ENCODE data around the gene HUNK.
"Not testable (repeated sequence)": the region's sequence is repeated elsewhere in the genome, so short reads cannot be mapped to it uniquely, and the experiment has no call there.

HUNK gene

DNA sequence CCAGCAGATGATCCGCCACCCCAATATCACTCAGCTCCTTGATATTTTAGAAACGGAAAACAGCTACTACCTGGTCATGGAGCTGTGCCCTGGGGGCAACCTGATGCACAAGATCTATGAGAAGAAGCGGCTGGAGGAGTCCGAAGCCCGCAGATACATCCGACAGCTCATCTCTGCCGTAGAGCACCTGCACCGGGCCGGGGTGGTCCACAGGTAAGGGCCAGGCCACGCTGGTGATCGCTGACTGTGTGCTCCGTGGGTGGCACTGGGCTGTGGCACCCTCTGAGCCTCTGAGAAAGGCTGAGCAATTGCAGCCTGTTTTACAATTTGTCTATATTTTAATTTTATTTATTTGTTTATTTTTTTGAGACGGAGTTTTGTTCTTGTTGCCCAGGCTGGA, 51.7 kb downstream of the HUNK start:
- DNase-seq = no peak

DNA sequence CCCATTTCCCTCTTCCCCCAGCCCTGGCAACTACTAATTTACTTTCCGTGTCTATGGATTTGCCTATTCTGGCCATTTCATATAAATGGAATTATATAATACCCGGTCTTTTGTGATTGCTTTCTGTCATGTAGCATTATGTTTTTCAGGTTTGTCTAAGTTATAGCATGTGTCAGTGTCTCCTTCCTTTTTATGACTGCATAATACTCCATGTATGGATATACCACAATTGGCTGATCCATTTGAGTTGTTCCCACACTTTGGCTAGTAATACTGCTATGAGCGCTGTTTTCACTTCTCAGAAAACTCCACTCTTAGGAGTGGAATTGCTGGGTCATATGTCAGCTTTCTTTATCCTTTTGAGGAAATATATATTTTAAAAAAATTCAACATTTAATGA, 53.7 kb downstream of the HUNK start:
- no peak for DNase-seq

DNA sequence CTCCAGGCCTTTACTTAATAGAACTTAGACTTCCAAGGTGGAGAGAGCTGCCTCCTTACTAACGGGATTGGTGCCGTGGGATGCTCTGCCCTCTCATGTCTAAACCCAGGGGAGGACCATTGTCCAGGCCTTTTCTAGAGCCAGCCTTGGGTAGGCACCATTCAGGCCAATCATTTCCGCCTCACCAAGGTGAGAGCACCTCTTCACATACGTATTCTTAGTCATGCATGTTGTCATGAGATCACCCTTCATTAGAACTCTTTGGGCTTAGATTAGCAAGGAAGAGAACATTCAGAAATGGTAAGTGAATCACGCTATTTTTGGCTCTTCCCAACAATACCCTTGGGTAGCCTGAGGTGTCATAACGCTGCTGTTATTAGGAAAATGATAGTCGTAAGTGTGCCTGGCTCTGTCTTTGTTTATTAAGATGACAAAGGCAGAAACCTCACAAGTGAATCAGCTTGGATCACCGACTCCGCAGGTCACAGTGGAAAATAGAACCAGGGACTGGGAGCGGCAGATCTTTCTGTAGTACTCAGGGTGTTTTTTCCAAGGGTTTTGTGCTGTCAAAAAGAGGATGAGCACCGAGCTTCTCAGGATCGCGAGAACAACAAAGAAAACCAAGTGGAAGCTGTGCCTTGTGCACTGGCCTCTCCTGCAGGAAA, 55.0 kb downstream of the HUNK start:
- peak; percentile 46 for DNase-seq

DNA sequence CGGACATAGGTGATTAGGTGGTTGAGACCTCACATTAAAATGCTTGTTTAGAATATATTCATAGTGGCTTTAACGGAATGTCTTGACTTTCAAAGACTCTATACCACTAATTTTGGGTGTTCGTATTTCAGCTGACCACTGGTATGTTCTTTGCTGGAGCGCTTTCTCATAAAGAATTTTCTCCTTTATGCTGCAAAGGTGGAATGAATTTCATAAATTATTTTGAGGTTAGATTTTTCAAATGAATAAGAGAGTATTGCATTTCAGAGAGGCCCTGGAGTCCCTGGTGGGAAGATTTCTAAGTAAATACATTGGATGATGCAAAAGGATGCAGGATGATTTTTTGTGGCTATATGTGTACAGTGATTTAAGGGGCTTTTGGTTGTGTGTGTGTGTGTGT, 55.8 kb downstream of the HUNK start:
- peak; percentile 33 for DNase-seq

DNA sequence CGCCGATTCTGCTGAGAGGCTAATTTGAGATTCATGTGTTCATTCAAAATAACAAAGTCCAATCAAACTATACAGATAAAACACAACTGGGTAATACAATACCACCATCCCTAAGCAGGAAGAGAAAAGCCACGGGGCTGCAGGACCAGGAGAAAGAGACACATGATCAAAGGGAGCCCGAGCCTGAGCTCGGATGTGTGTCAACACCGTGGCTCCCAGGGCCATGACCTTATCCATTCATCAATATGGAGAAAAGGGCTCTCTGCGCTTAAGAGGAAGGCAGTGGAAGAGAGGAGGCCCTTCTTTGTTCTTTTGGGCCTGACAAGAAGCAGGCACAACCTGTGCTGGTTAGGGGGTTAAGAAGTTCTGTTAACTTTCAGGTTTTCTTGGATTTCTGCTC, 56.7 kb downstream of the HUNK start:
- no peak for DNase-seq

DNA sequence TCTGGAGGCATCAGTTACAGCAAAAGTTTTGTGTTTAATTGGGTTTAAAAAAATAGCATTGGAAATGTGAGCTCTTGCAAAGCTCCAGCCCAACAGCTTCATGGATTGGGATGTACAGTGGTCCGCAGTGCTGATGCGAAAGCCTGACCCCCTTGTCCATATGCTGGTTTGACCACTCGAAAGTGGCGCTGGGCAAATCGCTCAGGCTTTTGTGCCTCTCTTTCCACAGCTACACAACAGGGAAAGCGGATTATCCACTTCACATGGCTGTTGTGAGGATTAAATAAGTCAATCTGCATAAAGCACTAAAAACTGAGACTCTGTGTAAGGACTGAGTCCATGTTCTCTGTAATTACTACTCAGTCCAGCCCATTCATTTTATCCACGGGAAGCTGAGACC, 57.2 kb downstream of the HUNK start:
- no peak for DNase-seq

DNA sequence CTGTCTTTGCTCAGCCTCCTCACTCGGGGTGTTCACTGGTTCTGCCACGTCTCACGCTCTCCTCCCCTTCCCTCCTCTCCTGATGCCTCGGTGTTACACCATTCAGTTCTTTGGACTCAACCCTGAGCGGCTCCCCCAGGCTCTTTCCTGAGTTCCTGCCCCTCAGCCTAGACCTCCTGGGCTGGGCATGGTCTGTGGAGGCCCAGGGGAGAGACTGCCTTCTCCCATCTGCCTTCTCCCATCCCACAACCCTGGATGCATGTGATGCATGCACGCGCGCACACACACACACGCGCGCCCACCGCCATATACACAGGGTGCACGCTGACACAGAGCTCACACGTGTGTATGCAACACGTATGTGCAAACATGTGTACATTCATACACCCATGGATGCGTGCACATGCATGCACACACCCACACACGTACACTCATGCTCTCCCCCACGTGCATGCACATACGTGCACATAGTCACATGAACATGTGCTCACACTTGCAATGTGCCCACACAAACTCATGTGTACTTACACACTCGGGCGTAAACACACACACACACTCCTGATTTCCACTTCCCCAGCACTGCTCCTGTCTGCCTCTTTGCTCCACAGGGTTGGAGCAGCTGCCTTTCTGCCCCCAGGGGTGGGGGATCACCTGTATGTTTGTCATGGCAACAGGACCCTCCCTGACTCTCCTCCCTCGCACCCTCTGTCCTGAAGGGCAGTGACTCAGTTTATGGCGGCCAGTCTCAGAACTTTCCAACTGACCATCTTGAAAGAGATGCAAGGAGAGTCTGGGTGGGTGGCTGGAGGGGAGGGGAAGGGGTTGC, 59.0 kb downstream of the HUNK start:
- DNase-seq = no peak

DNA sequence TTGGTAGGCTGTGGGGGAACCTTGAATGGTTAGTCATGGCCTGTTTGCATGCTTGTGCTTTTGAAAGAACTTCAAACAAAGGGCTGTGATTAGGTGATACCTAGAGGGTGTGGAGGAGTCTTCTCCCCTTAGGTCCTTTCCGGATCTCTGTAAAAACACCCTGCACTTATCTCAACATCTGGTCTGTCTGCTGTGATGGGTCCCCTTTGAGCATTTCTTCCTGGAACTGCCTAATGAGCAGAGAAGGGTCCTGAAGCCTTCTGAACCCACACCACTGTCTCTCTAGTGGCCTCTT, 59.6 kb downstream of the HUNK start:
- no peak for DNase-seq

DNA sequence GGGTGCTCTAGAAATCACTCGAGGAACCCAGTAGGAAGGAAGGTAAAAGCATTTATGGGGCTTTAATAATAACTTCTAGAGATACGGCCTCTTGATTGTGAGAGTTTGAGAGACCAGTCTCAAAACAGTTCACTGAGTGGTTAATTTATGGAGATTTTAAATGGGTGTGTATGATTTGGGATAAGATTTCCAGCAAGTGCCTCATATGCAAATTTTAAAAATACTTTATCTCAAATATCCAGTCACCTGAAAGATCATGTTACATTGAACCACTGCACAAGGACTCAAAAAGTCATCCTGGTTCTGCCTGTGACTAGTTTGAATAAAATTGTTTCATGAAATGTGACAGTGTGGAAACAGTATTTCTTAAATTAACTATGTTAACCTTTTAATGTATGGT, 64.5 kb downstream of the HUNK start:
- DNase-seq = no peak

DNA sequence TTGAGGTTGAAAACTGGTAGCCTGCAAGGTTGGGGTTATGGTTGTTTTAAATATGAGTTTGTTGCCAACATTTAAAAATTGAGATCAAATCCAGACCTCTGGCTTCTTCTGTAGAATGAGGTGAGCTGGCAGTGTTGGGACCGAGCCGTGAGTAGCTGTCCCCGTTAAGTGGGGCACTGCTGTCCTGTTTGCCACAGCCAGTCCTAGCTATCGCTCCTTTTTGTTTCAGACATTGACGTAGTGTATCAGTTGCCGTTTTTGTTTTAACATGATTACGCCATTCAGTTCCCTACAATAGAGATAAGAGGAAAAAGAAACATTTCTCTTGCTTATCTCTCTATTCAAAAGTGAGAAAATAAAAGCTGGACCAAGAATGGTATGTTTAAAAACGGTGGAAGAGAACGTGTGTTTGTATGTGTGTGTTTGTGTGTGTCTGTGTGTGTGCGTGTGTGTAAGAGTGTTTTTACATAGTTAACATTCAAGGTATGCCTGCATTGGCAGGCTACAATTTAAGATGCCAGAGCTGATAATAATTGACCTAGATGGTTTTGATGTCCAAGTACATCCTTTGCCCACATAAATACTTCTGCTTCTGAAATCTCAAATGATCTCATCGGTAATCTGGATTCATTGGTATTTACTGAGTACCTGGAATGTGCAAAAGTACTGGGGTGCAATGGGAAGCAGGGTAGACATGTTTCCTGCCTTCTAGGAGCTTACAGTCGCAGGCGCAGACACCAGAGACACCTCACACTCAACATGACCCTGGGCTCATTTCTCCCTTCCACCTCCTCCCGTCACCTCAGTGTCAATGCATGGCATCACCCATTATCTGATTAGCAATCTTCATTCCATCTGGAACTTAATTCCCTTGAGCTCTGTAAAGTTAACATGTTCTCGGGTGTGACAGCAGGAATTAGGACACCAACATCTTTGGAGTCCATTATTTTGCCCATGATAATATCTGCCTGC, 65.8 kb downstream of the HUNK start:
- no peak for DNase-seq

DNA sequence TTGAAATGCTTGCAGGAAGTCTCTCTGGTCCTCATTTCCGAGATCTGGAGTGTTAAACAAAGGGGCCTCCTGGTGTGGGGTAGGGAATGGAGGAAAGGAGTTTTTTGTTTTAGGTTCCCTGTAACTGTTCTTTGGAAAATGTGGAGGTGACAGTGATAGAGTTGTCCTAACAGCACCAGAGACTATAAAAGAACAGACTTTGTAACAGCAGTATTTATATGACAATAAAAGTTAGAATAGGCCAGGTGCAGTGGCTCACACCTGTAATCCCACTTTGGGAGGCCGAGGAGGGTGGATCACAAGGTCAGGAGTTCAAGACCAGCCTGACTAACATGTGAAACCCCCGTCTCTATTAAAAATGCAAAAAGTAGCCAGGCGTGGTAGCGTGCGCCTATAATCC, 68.9 kb downstream of the HUNK start:
- DNase-seq = no peak

DNA sequence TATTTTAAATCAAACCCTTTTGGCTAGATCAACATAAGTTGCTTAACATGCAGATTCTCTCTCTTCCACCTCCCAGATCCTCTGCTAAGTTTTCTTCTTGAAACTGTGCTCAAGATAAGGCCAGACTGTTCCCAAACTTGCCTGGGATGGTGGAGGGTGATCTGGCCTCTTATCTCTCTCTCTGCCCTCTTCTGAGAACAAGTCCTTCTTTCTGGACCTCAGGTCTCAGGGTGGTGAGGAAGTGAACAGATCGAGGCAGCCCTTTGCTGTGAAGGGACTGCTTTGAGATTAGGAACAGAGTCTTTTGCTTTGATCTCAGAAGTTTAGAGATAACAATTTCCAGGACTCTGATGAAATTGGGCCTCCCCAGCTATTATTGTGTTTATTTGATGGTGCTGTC, 70.7 kb downstream of the HUNK start:
- DNase-seq = no peak

DNA sequence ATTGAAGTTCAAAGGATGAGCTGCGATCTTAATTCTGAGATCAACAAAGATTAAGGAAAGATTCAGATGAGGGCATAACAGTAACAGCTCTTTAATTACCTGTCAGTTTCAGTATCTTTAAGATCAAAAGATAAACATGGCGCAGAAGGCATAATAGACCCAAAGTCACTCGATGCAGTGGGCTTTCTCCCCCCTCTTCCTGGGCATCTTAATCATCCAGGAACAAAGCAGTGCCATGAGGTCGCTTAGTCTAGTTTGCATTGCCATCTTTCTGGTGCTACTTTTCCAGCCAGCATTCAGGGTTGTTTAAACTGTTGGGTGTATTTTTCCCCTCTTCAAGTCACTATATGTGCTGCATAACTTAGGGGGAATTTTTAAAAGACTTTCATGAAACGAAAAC, 72.3 kb downstream of the HUNK start:
- no peak for DNase-seq

DNA sequence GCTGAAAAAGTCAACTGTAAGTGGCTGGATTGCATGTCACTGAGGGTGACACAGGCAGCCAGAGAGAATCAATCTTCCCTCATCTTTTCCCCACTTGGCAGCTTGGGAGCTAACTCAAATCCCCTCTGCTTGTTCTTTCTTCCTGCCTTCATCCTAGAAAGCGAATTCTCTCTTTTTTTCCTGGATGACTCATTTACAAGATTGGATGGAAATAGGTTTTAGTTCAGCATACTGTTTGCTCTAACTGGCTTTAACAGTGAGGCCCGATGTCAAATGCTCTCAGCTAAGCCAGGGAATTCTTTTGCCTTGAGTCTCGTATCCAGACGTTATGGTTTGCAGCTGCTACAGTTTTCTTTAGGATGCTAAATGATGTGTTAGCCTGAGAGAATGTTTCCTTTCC, 72.7 kb downstream of the HUNK start:
- peak; percentile 92 for DNase-seq

DNA sequence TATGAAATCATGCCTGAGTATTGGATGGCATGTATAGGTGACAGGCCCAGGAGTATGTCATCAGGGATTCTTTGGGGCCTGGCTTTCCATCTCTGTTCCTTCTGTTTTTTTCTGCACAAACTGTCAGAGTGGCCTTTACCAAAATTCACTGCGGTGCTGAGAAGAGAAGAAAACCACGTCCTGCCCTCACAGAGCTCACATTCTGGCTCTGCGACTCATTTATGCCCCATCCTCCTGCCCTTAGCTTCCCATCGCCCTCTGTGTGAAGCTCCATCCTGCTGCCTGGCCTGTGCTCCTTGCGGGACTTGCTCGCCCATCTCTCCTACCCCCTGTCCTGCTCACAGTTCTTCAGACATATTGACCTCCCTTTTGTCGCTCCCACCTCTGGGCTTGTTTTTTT, 73.4 kb downstream of the HUNK start:
- DNase-seq = peak; percentile 53

DNA sequence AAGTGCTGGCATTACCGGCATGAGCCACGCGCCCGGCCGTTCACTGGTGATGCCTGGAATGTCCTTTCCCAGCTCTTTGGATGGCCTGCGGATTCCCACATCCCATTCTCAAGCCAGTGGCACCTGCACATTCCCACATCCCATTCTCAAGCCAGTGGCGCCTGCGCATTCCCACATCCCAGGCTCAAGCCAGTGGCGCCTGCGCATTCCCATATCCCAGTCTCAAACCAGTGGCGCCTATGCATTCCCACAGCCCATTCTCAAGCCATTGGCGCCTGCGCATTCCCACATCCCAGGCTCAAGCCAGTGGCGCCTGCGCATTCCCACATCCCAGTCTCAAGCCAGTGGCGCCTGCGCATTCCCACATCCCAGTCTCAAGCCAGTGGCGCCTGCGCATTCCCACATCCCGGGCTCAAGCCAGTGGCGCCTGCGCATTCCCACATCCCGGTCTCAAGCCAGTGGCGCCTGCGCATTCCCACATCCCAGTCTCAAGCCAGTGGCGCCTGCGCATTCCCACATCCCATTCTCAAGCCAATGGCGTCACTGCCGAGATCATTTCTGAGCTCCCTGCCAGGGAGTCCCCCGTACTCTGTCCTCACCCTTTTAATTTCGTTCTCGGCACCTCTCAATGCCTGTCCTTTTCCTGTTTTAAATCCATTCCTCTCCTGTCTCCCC, 74.2 kb downstream of the HUNK start:
- DNase-seq = not testable (repeated sequence)

DNA sequence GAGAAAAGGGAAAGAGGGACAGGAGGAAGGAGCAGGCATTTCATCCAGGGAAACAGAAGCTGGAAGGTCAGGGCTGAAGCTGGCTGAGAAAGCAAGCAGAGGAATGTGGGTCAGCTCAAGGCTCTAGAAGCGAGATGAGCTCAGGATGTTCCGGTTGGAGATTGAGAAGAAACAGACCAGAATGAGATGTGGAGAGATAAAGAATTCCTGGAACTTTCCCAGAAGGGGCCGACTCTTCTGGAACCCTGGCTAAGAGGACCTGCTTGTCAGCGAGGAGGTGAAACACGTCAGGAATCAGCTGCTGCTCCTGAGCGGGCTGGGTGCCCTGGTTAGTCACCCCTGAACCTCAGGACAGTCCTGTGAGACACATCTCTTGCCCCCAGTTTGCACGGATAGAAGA, 75.9 kb downstream of the HUNK start:
- no peak for DNase-seq

DNA sequence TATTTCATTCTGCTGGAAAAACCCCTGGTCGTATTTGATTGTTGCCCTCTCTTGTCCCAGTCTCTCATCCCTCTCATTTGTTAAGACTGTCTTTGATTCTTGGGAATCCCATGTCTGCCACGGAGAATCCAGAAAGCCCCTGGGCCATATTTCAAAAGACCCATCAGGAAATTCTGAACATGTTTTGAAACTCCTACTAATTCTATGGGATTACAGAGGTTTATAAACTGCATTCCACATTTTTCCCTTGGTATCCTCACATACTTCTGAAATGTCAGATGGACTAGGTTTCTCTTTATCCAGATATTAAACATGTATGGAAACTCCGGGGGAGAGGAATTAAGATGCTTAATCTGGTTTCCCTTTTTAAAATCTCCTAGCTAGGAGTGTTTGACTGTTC, 80.0 kb downstream of the HUNK start:
- no peak for DNase-seq

DNA sequence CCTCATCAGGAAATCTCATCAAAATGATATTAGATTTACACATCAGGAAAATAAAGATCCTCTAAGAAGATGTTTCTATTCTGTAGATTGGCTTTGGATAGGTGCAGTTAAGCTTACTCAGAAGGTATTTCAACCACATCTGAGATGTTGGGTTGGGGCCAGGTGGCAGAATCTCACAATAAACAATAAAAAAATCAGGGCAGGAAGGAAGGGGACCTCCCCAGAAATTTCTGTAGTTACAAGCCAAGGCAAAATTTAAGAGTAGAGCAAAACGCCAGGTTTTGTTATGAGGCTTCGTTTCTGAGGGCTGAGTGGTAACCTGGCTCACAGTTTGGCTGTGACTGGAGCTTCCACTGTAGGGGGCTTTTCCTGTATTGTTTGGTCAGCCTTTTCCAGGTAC, 84.8 kb downstream of the HUNK start:
- DNase-seq = no peak

DNA sequence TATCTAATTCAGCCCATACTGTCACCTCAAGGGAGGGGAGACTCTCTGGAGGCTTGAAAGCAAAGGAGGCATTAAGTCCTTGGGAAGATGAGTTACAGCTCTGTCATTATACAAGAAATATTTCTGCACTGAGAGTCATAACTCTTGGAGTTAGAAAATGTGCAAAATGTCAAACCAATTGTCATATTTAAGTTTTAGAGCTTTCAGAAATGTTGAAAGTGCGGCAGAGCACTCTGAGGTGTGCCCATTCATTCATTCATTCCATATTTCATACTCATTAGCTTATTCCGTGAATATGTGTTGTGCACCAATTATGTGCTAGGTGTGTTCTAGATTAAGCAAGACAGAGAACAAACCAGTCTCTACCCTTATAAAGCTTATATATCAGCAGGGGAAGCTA, 87.1 kb downstream of the HUNK start:
- DNase-seq = no peak

DNA sequence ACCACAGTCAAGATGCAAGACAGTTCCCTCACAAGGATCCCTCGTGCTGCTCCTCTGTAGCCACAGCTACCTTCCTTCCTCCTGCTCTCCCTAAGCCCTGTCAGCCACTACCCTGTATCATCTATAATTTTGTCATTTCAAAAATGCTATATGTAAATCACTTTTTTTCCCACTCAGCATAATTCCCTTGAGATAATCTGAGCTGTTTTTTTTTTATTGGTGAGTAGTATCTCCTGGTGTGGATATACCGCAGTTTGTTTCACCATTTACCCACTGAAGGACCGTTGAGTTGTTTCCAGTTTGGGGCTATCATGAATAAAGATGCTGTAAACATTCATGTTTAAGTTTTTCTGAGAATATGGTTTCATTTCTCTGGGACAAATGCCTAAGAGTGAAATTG, 88.2 kb downstream of the HUNK start:
- no peak for DNase-seq

DNA sequence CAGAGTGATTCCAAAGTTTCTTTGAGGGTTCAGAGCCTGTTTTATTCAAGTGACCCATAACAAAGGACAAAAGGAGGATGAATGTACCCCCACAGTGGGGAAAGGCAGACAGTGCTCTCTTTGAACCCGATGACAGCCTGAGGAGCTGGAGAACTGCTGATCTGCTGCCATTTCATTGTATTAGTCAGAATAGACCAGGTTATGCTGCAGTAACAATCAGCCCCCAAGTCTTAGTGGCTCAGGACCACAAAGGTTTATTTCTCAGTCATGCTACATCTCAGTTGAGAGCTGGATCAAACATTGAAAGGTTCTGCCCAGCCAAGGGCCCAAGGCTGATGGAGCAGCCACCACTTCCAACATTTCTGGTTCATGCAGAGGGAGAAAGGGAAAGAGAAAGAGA, 88.9 kb downstream of the HUNK start:
- no peak for DNase-seq

DNA sequence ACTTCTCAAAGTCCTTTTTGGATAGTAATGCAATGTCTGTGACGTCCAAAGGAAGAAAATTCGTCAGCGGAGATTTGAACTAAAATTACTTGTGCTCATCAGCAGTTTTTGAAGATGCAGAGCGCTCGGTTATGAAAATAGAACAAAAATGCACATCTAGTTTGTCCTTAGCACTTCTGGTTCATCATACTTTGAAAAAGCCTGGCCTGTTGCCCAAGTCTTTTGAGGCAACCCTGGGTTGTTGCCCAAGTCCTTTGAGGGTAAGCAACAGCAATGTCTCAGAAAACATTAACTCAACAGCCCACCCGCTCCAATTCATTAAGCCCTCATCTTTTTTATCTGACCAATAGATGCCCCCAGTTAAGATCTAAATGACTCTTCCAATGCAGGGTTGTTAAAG, 91.9 kb downstream of the HUNK start:
- no peak for DNase-seq
